GM23338 (cell line): ENCODE measurements around the gene USP3. TPM values are rescaled to one million over a fixed set of nuclear protein-coding genes. Genes with fewer than 3 reads are reported as not detected.
A peak's percentile ranks its signal among the peaks of the same experiment; 100 is the strongest.

Source experiments
- ATAC-seq: fragments of 200-7000 bp; cut with Tn5 transposase; 3 replicates; pipeline ENCODE4 v1.9.1; 2020
- DNase-seq: peaks from one replicate; pipeline ENCODE4 v3.0.0-alpha.2; 2015; ENCODE audit warnings: low spot score
- H2AFZ ChIP-seq: fragments of 200-600 bp; sonication (generic); 2 replicates; pipeline ENCODE4 v1.8.0; 2016; ENCODE audit warnings: antibody characterized with exemption, mild to moderate bottlenecking, moderate library complexity
- H3F3A ChIP-seq: fragments of 200-600 bp; sonication (generic); replicated peaks from 2 replicates; pipeline ENCODE4 v1.8.0; 2017; ENCODE audit warnings: antibody characterized with exemption, mixed run types, low read depth
- H3K27ac ChIP-seq: fragments of 200-600 bp; sonication (generic); 2 replicates; pipeline ENCODE4 v1.6.1; 2016; ENCODE audit warnings: low read depth
- H3K27me3 ChIP-seq: fragments of 200-600 bp; sonication (generic); 2 replicates; pipeline ENCODE4 v1.8.0; 2016; ENCODE audit warnings: mild to moderate bottlenecking, mixed run types, moderate library complexity; ENCODE audit not compliant: insufficient read depth
- H3K36me3 ChIP-seq: fragments of 200-600 bp; sonication (generic); 2 replicates; pipeline ENCODE4 v1.8.0; 2016; ENCODE audit warnings: mild to moderate bottlenecking; ENCODE audit not compliant: insufficient read depth
- H3K4me1 ChIP-seq: fragments of 200-600 bp; sonication (generic); 2 replicates; pipeline ENCODE4 v1.8.0; 2016; ENCODE audit warnings: mild to moderate bottlenecking, moderate library complexity; ENCODE audit not compliant: insufficient read depth
- H3K4me2 ChIP-seq: fragments of 200-600 bp; sonication (generic); 2 replicates; pipeline ENCODE4 v1.7.1; 2017; ENCODE audit warnings: mixed run types
- H3K4me3 ChIP-seq: fragments of 200-600 bp; sonication (generic); 2 replicates; pipeline ENCODE4 v1.6.1; 2016; ENCODE audit warnings: mixed run types
- H3K79me2 ChIP-seq: fragments of 200-600 bp; sonication (generic); replicated peaks from 2 replicates; pipeline ENCODE4 v1.8.0; 2017; ENCODE audit warnings: mild to moderate bottlenecking; ENCODE audit not compliant: insufficient read depth
- H3K9me2 ChIP-seq: fragments of 200-600 bp; sonication (generic); 2 replicates; pipeline ENCODE4 v1.8.0; 2017; ENCODE audit not compliant: insufficient read depth
- H4K20me1 ChIP-seq: fragments of 200-600 bp; sonication (generic); replicated peaks from 2 replicates; pipeline ENCODE4 v1.8.0; 2017; ENCODE audit warnings: mild to moderate bottlenecking; ENCODE audit not compliant: insufficient read depth
- H3K27ac Mint-ChIP-seq: 2 replicates; pipeline ENCODE4 v1.8.0; 2020; ENCODE audit warnings: inconsistent platforms, mild to moderate bottlenecking, moderate library complexity, mixed read lengths
- H3K27me3 Mint-ChIP-seq: 3 replicates; pipeline ENCODE4 v1.8.0; 2022; ENCODE audit warnings: low read depth, mild to moderate bottlenecking, moderate library complexity, mixed read lengths, inconsistent platforms; ENCODE audit not compliant: insufficient read depth, poor library complexity
- H3K36me3 Mint-ChIP-seq: 3 replicates; pipeline ENCODE4 v1.8.0; 2021; ENCODE audit warnings: low read depth, mild to moderate bottlenecking, inconsistent platforms, moderate library complexity, mixed read lengths
- H3K4me1 Mint-ChIP-seq: 3 replicates; pipeline ENCODE4 v1.8.0; 2020; ENCODE audit warnings: mild to moderate bottlenecking, inconsistent platforms, mixed read lengths
- H3K4me3 Mint-ChIP-seq: 3 replicates; pipeline ENCODE4 v1.8.0; 2021; ENCODE audit warnings: moderate library complexity, mild to moderate bottlenecking, inconsistent platforms, mixed read lengths
- H3K9me3 Mint-ChIP-seq: 3 replicates; pipeline ENCODE4 v1.8.0; 2020; ENCODE audit warnings: moderate library complexity, mild to moderate bottlenecking, inconsistent platforms, mixed read lengths
- CTCF ChIP-seq, 2 experiments: fragments of 200-600 bp in 1 of 2; sonication (generic) in 1 of 2; conservative IDR thresholded peaks; 2 replicates each; pipeline versions ENCODE4 v1.5.1 to v1.6.1; 2016 to 2017; ENCODE audit warnings: antibody characterized with exemption in 2 of 2, low read depth in 2 of 2, mild to moderate bottlenecking in 2 of 2, moderate library complexity in 1 of 2
- POLR2AphosphoS5 ChIP-seq: IDR thresholded peaks from 2 replicates; pipeline ENCODE4 v1.6.1; 2016; ENCODE audit warnings: antibody characterized with exemption, low read depth
- REST ChIP-seq: IDR thresholded peaks from one replicate; pipeline ENCODE4 v1.6.1; 2018; ENCODE audit warnings: antibody characterized with exemption; ENCODE audit not compliant: unreplicated experiment
- ZNF331 ChIP-seq: fragments of 250-450 bp; sonication (Bioruptor Pico); IDR thresholded peaks from 2 replicates; pipeline ENCODE4 v1.5.0; 2020; ENCODE audit warnings: low read depth, mild to moderate bottlenecking, moderate library complexity
- polyA plus RNA-seq: library from polyadenylated mRNA; unstranded; fragments of >200 nt; fragmentation: Nextera tagmentation; extraction: Ambion mirVana; gene quantifications from 2 replicates; pipeline ENCODE4 v1.2.1, GENCODE V29; 2016
- total RNA-seq: library from RNA; depleted of rRNA; stranded (reverse); fragments of >200 nt; shearing (Covaris generic); gene quantifications from 2 replicates; pipeline ENCODE4 v1.2.3, GENCODE V29; 2014
- TF ChIP-seq, protein P1 (sequence below): IDR thresholded peaks from 2 replicates; pipeline ENCODE4 v1.6.1; 2016; ENCODE audit warnings: antibody characterized with exemption

USP3 gene
- total and polyA plus RNA-seq, 2 experiments from 2014 or later: 9.7 to 9.9 TPM

GRCh38 chr15:63473007-63473748 is 31.2 kb upstream of the USP3 start:
- no peak overlapping the region for H3K27ac ChIP-seq
- Mint-ChIP-seq H3K36me3 (peaks cover 6% of the 10 kb centered on the region; the same call in 2 of the 3 replicates), H3K4me3 (no peak overlapping the region), H3K4me1 (peaks cover 10% of the 10 kb centered on the region; the same call in 2 of the 3 replicates), H3K27me3 (peaks cover 6% of the 10 kb centered on the region), H3K9me3 (peaks cover 10% of the 10 kb centered on the region; the same call in 2 of the 3 replicates), H3K27ac (no peak overlapping the region)
- H2AFZ ChIP-seq: peak overlapping the region; percentile 47; the same call in 1 of the 2 replicates
- no peak overlapping the region for H3K4me2 ChIP-seq
- no peaks in the 10 kb centered on the region for H3K4me1 ChIP-seq
- no peaks in the 10 kb centered on the region for H3K36me3 ChIP-seq
- H3K27me3 ChIP-seq: no peaks in the 10 kb centered on the region
- ATAC-seq (no peak), DNase-seq (no peak)
- no peaks in the 10 kb centered on the region for H4K20me1 ChIP-seq
- H3K9me2 ChIP-seq: no peaks in the 10 kb centered on the region
- no peaks in the 10 kb centered on the region for H3F3A ChIP-seq
- H3K79me2 ChIP-seq: no peaks in the 10 kb centered on the region
- TF ChIP-seq CTCF (conservative IDR thresholded peaks at IDR 0.05; ENCODE audit: low read depth in 2 of 2): no peak
- no peak overlapping the region for H3K4me3 ChIP-seq

GRCh38 chr15:63473749-63473998 is 30.7 kb upstream of the USP3 start:
- H3K27me3 ChIP-seq: no peaks in the 10 kb centered on the region
- H3F3A ChIP-seq: no peaks in the 10 kb centered on the region
- no peak overlapping the region for H3K4me3 ChIP-seq
- ATAC-seq (no peak), DNase-seq (no peak)
- peaks cover 10% of the 10 kb centered on the region; the same call in 2 of the 3 replicates for H3K9me3 Mint-ChIP-seq
- no peak overlapping the region for H3K4me2 ChIP-seq
- H3K9me2 ChIP-seq: no peaks in the 10 kb centered on the region
- peaks cover 6% of the 10 kb centered on the region for H3K27me3 Mint-ChIP-seq
- no peaks in the 10 kb centered on the region for H4K20me1 ChIP-seq
- peaks cover 6% of the 10 kb centered on the region; the same call in 2 of the 3 replicates for H3K36me3 Mint-ChIP-seq
- no peak overlapping the region for H3K27ac ChIP-seq
- H3K4me1 Mint-ChIP-seq: peaks cover 13% of the 10 kb centered on the region; the same call in 2 of the 3 replicates
- no peak overlapping the region for H3K27ac Mint-ChIP-seq
- no peaks in the 10 kb centered on the region for H3K36me3 ChIP-seq
- H3K4me1 ChIP-seq: no peaks in the 10 kb centered on the region
- H3K79me2 ChIP-seq: no peaks in the 10 kb centered on the region
- H3K4me3 Mint-ChIP-seq: no peak overlapping the region
- H2AFZ ChIP-seq: peak overlapping the region; percentile 47; the same call in 1 of the 2 replicates
- no peak for TF ChIP-seq ZNF331 (CRISPR knock-in tag)
- TF ChIP-seq POLR2AphosphoS5: no peak
- TF ChIP-seq, protein P1, sequence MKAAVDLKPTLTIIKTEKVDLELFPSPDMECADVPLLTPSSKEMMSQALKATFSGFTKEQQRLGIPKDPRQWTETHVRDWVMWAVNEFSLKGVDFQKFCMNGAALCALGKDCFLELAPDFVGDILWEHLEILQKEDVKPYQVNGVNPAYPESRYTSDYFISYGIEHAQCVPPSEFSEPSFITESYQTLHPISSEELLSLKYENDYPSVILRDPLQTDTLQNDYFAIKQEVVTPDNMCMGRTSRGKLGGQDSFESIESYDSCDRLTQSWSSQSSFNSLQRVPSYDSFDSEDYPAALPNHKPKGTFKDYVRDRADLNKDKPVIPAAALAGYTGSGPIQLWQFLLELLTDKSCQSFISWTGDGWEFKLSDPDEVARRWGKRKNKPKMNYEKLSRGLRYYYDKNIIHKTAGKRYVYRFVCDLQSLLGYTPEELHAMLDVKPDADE: no peak
- no peak for TF ChIP-seq CTCF (conservative IDR thresholded peaks at IDR 0.05; ENCODE audit: low read depth in 2 of 2)
- TF ChIP-seq REST: no peak
